Ovary (tissue), 9 donors: ENCODE data around the gene IFNA1. TPM values are rescaled to one million over a fixed set of nuclear protein-coding genes. Genes with fewer than 3 reads are reported as not detected.

Source experiments
- DNase-seq, 5 donors: peaks; one replicate each; pipeline ENCODE4 v3.0.0-alpha.2; 2019 to 2020
- H3K27ac ChIP-seq, 2 donors: fragments of 200-600 bp; one replicate each; pipeline versions ENCODE4 v1.5.1 to v1.8.0; 2019 to 2022
- H3K27me3 ChIP-seq: fragments of 200-600 bp; one replicate; pipeline ENCODE4 v1.8.0; 2022
- H3K36me3 ChIP-seq: fragments of 200-600 bp; sonication (generic); one replicate; pipeline ENCODE4 v1.5.1; 2019
- H3K4me1 ChIP-seq: one replicate; pipeline ENCODE4 v1.8.1; 2013; ENCODE audit warnings: mild to moderate bottlenecking, moderate library complexity; ENCODE audit not compliant: insufficient read depth
- H3K4me3 ChIP-seq: fragments of 200-600 bp; sonication (generic); one replicate; pipeline ENCODE4 v1.5.1; 2017
- H3K9me3 ChIP-seq, 2 donors: fragments of 200-600 bp in 1 of 2; sonication (generic) in 1 of 2; one replicate each; pipeline versions ENCODE4 v1.5.1 to v1.8.1; 2013 to 2019; ENCODE audit warnings: mild to moderate bottlenecking in 1 of 2, moderate library complexity in 1 of 2
- EP300 ChIP-seq: sonication (generic); formaldehyde crosslinking; IDR thresholded peaks from one replicate; pipeline ENCODE4 v1.6.1; 2017; ENCODE audit warnings: antibody characterized with exemption
- POLR2A ChIP-seq: fragments of 450-650 bp; IDR thresholded peaks from one replicate; pipeline ENCODE4 v1.6.1; 2017; ENCODE audit warnings: antibody characterized with exemption, mild to moderate bottlenecking, moderate library complexity
- WGBS, 3 donors: extraction: QIAGEN DNeasy Blood & Tissue Kit in 1 of 3; methylation state at CpG; one replicate each; pipeline versions ENCODE4 v1.1.5 to v1.1.7; 2013 to 2017; 5-methylcytosine and 5-hydroxymethylcytosine counted together
- intact Hi-C, 4 donors: fragments of 100-400 bp; cut with DNase I; formaldehyde crosslinking; loops; one replicate each; pipeline versions ENCODE4 v1.11.0 to v1.15.1; 2022 to 2023
- polyA plus RNA-seq, 2 donors: library from polyadenylated mRNA; stranded (reverse); fragments of 200-250 nt in 1 of 2; fragments of 350-450 nt in 1 of 2; fragmentation: Illumina TruSeq in 1 of 2; extraction: RNeasy Lipid Tissue Mini Kit (QIAGEN cat#74804) in 1 of 2; gene quantifications; one replicate each; pipeline ENCODE4 v1.2.3, GENCODE V29; 2013 to 2014
- total RNA-seq, 7 donors: library from RNA; depleted of rRNA in 2 of 7; stranded (reverse); fragments of >200 nt in 2 of 7; fragmentation: NEBNext Ultra II Directional in 3 of 7; extraction: Animal tissue kit (Norgen Biotek cat#: 25700) in 3 of 7; gene quantifications; one replicate each; pipeline versions ENCODE4 v1.1.0 to v1.2.4, GENCODE V29; 2016 to 2023
- TF ChIP-seq, protein P1 (sequence below), 3 donors: fragments of 450-650 bp in 2 of 3; fragments of 200-600 bp in 1 of 3; IDR thresholded peaks; one replicate each; pipeline versions ENCODE4 v1.5.1 to v1.8.0; 2016 to 2022; ENCODE audit warnings: antibody characterized with exemption in 3 of 3, mild to moderate bottlenecking in 1 of 3
- donor health status: DM: no; HTN: no; CAD: no; lungs with moderate emphysema.
- donor health status: DM: no; HTN: no; CAD: no.
- donor health status: Bipolar disorder and iron deficiency.
- donor health status: DM: yes; HTN: yes; CAD: no.
- donor health status: DM: no; HTN: no; CAD: no.
- donor health status: DM: yes; HTN: yes; CAD: no.

IFNA1 gene
- total and polyA plus RNA-seq, 9 donors = not detected

DNA sequence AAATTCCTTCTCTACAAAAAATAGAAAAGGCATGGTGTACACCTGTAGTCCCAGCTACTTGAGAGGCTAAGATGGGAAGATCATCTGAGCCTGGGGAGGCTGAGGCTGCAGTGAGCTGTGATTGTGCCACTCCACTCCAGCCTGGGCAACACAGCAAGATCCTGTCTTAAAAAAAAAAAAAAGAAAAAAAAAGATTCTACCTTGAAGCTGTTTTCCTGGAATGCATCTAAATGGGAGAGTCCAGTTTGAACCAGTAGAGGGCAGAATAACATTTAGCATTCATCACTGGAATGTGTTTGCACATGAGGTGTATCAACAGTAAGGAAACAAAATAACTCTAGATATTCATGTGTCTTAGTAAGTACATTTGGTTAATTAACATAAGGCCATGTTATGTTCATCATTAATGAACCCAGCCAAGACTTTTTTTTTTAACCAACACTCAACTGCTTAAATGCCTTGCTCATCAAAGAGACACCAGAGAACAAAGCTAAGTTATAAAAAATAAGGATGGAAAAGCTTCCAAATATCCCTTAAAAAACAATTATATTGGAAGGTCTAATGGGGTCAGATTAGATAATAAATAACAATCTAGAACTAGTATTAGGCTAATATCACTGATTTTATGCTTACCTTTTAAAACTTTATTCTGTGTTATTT, 25.8 kb downstream of the IFNA1 start:
- Histone ChIP-seq H3K4me3 (no peak overlapping the region), H3K27me3 (no peaks in the 10 kb centered on the region), H3K27ac (no peak overlapping the region), H3K9me3 (peaks cover 0 to 4% of the 10 kb centered on the region in 2 donors), H3K4me1 (no peaks in the 10 kb centered on the region), H3K36me3 (no peaks in the 10 kb centered on the region)
- no peak for DNase-seq
- TF ChIP-seq, protein P1, sequence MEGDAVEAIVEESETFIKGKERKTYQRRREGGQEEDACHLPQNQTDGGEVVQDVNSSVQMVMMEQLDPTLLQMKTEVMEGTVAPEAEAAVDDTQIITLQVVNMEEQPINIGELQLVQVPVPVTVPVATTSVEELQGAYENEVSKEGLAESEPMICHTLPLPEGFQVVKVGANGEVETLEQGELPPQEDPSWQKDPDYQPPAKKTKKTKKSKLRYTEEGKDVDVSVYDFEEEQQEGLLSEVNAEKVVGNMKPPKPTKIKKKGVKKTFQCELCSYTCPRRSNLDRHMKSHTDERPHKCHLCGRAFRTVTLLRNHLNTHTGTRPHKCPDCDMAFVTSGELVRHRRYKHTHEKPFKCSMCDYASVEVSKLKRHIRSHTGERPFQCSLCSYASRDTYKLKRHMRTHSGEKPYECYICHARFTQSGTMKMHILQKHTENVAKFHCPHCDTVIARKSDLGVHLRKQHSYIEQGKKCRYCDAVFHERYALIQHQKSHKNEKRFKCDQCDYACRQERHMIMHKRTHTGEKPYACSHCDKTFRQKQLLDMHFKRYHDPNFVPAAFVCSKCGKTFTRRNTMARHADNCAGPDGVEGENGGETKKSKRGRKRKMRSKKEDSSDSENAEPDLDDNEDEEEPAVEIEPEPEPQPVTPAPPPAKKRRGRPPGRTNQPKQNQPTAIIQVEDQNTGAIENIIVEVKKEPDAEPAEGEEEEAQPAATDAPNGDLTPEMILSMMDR (IDR thresholded peaks at IDR 0.05) = no peak
- TF ChIP-seq POLR2A = no peak
- TF ChIP-seq EP300 = no peak
- intact Hi-C loops = no loop called here

DNA sequence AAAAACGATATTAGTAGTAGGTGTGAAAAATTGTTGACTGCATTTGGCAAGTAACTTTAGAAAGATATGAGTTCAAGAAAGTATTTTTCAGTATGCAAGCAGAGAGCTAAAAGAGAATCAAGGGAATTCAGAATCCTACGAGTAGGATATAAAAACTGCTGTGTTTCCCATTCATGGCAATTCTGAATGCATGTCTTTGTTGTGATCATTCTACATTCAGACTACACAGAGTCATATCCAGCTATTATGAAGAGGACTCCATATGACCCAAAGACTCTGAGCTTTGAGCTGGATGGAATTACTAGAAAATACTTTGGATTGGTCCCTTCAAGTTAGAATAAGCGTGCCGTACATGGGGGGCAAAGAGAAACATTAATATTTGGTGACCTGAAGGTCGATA, 29.9 kb downstream of the IFNA1 start:
- Histone ChIP-seq H3K27ac (no peak overlapping the region), H3K27me3 (no peaks in the 10 kb centered on the region), H3K36me3 (no peaks in the 10 kb centered on the region), H3K4me1 (no peaks in the 10 kb centered on the region), H3K9me3 (no peaks in the 10 kb centered on the region), H3K4me3 (no peak overlapping the region)
- intact Hi-C loops = no loop called here
- no peak for TF ChIP-seq EP300
- TF ChIP-seq, protein P1 (IDR thresholded peaks at IDR 0.05) = no peak
- TF ChIP-seq POLR2A = no peak
- 83 to 90% (median 86%) methylated on average over 5 of the region's 5 CpGs for WGBS, 3 donors
- no peak for DNase-seq

GRCh38 chr9:21473236-21473635, 33.0 kb downstream of the IFNA1 start:
- no peak for DNase-seq
- H3K27ac ChIP-seq = no peak overlapping the region

GRCh38 chr9:21477466-21477865, 37.2 kb downstream of the IFNA1 start:
- H3K27ac ChIP-seq = no peak overlapping the region
- H3K36me3 ChIP-seq = no peaks in the 10 kb centered on the region
- no peaks in the 10 kb centered on the region for H3K9me3 ChIP-seq
- H3K4me1 ChIP-seq = no peaks in the 10 kb centered on the region
- H3K4me3 ChIP-seq = no peak overlapping the region
- intact Hi-C loops = loop anchor here in 1 of 4 donors (5.0 kb wide), 1 partner anchor 1880 kb away; no protein-coding TSS in a partner anchor
- no peak for DNase-seq
- no peaks in the 10 kb centered on the region for H3K27me3 ChIP-seq
- no peak for TF ChIP-seq POLR2A
- TF ChIP-seq, protein P1 (IDR thresholded peaks at IDR 0.05) = no peak
- TF ChIP-seq EP300 = no peak
- 77 to 83% (median 79%) methylated on average over 2 of the region's 2 CpGs for WGBS, 3 donors

More at GRCh38 chr9:21473236-21473635, 33.0 kb downstream of the IFNA1 start:
- H3K4me1 ChIP-seq = no peaks in the 10 kb centered on the region
- no peak overlapping the region for H3K4me3 ChIP-seq
- H3K27me3 ChIP-seq = no peaks in the 10 kb centered on the region
- no peaks in the 10 kb centered on the region for H3K9me3 ChIP-seq
- intact Hi-C loops = no loop called here
- H3K36me3 ChIP-seq = no peaks in the 10 kb centered on the region
- no peak for TF ChIP-seq POLR2A
- 69 to 87% (median 83%) methylated on average over 3 of the region's 3 CpGs for WGBS, 3 donors

- H3K27ac ChIP-seq = no peak overlapping the region
- H3K9me3 ChIP-seq = no peaks in the 10 kb centered on the region
- DNase-seq = no peak
- 35 to 53% (median 37%) methylated on average over 8 of the region's 8 CpGs for WGBS, 3 donors
- H3K36me3 ChIP-seq = no peaks in the 10 kb centered on the region
- H3K4me1 ChIP-seq = no peaks in the 10 kb centered on the region
- H3K4me3 ChIP-seq = no peak overlapping the region
- H3K27me3 ChIP-seq = no peaks in the 10 kb centered on the region
- intact Hi-C loops = loop anchor here in 1 of 4 donors (5.0 kb wide), 1 partner anchor 1878 kb away; no protein-coding TSS in a partner anchor
- TF ChIP-seq, protein P1 (IDR thresholded peaks at IDR 0.05) = no peak
- TF ChIP-seq POLR2A (no peak), EP300 (no peak)
Measured at GRCh38 chr9:21479152-21479702, 39.0 kb downstream of the IFNA1 start.
